ENCODE data around the gene C6orf132.

The C6orf132 gene

DNA sequence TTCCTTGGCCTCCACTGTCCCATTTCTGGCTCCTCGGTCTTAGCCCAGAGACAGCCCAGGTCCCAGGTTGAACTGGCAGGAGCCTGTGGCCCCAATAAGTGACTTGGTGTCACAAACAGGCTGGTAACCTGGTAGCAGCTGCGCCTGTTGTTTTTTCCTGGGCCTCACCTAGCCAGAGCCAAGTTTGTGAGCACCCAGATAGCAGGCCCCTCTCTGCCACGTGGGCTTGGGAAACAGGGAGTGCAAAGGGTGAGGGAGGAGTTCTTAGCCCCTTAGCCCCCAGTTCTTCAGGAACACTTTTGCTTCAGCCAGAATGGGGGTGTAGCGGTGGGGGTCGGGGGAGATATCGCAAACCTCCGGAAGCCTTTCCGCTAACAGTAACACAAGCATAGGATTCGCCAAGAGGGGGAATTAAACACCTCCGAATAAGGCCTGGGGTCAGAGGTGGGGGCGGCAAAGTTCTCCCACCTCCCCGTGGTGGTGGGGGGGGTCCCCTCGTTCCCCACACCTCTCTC is 760 bp downstream of the C6orf132 start:
- no CpG with 5 or more reads among the region's 13 CpGs for WGBS (ENCODE audit: extremely low coverage, insufficient coverage, low lambda C conversion rate)
- Histone ChIP-seq H3K4me1 (ENCODE audit: control insufficient read depth, low read depth, low read length) (peaks cover 25% of the 10 kb centered on the region), H2AK5ac (ENCODE audit: low read length) (peak overlapping the region; percentile 33), H3K4me3 (ENCODE audit: low read length) (peak overlapping the region; percentile 91), H3K56ac (ENCODE audit: low read length) (peak overlapping the region; percentile 89), H3K79me1 (ENCODE audit: low read length) (peaks cover 11% of the 10 kb centered on the region), H3K79me2 (ENCODE audit: control insufficient read depth, insufficient read depth, low read length) (peaks cover 33% of the 10 kb centered on the region), H3K4me2 (ENCODE audit: low read length) (peak overlapping the region; percentile 92), H3K27ac (ENCODE audit: low read depth, low read length) (peak overlapping the region; percentile 64), H2BK5ac (ENCODE audit: low read length) (peak overlapping the region; percentile 50), H3K27me3 (ENCODE audit: insufficient read depth, low read length, poor library complexity) (no peaks in the 10 kb centered on the region), H3K9ac (ENCODE audit: low read length) (peak overlapping the region; percentile 92), H3K4ac (ENCODE audit: low read depth, low read length) (peak overlapping the region; percentile 66), H3K36me3 (ENCODE audit: control insufficient read depth, insufficient read depth, low read length) (no peaks in the 10 kb centered on the region), H2BK15ac (replicated peaks; ENCODE audit: low read depth) (no peak overlapping the region), H2BK120ac (ENCODE audit: low read depth, low read length) (no peak overlapping the region), H4K8ac (ENCODE audit: low read depth, low read length) (no peak overlapping the region), H3K18ac (ENCODE audit: low read length) (peak overlapping the region; percentile 81), H3K23ac (ENCODE audit: low read length) (peak overlapping the region; percentile 97), H4K5ac (ENCODE audit: low read length) (peak overlapping the region; percentile 40)
- peak; percentile 49 for DNase-seq

DNA sequence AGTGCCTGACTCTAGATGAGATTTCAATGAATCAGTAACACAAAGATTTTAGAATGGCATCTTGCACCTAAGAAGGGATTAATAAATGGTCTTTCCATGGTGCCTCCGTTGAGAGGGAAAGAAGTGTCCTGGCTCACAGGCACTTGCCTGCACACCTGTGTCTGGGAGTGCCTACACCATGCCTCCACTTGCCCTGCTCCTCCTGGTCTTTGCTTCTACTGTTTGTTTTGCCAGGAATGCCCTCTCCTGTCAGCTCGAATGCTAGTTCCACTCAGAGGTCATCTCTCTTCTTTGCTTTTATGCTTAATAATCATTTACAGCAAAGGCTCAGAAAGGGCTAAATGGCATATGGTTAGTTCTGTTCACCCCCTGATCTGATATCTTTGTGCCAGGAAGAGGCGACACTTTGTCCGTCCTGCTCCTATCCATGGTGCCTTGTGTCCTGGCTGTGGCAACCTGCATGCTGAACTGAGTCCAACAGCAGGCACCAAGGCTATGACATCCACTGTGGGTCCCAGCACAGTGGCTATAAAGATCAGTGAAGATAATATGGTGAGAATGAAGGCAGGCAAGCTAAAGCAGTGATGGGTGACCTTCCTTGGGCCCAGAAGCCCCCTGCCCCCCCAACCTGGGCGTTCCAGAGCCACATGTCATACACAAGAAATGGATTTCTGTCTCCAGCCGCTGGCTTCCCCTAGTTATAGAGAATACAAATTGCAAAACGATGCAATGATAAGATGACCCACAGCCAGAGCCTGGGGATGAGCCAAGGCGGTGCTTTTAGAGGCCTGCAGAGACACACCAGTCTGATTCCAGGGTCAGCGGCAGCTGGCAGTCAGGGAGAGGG is 1.4 kb downstream of the C6orf132 start:
- peaks cover 35% of the 10 kb centered on the region for H3K79me2 ChIP-seq (ENCODE audit: control insufficient read depth, insufficient read depth, low read length)
- H3K4me3 ChIP-seq (ENCODE audit: low read length) = peak overlapping the region; percentile 91
- peaks cover 11% of the 10 kb centered on the region for H3K79me1 ChIP-seq (ENCODE audit: low read length)
- H3K56ac ChIP-seq (ENCODE audit: low read length) = peak overlapping the region; percentile 89
- H3K9ac ChIP-seq (ENCODE audit: low read length) = peak overlapping the region; percentile 92
- H2BK120ac ChIP-seq (ENCODE audit: low read depth, low read length) = no peak overlapping the region
- H4K5ac ChIP-seq (ENCODE audit: low read length) = no peak overlapping the region
- H2BK15ac ChIP-seq (replicated peaks; ENCODE audit: low read depth) = no peak overlapping the region
- peak overlapping the region; percentile 46 for H2BK5ac ChIP-seq (ENCODE audit: low read length)
- H3K36me3 ChIP-seq (ENCODE audit: control insufficient read depth, insufficient read depth, low read length) = no peaks in the 10 kb centered on the region
- no CpG with 5 or more reads among the region's 9 CpGs for WGBS (ENCODE audit: extremely low coverage, insufficient coverage, low lambda C conversion rate)
- H2AK5ac ChIP-seq (ENCODE audit: low read length) = peak overlapping the region; percentile 33
- peak overlapping the region; percentile 64 for H3K27ac ChIP-seq (ENCODE audit: low read depth, low read length)
- peak overlapping the region; percentile 81 for H3K18ac ChIP-seq (ENCODE audit: low read length)
- H3K4me1 ChIP-seq (ENCODE audit: control insufficient read depth, low read depth, low read length) = peaks cover 28% of the 10 kb centered on the region
- H3K4me2 ChIP-seq (ENCODE audit: low read length) = peak overlapping the region; percentile 92
- H4K8ac ChIP-seq (ENCODE audit: low read depth, low read length) = no peak overlapping the region
- no peaks in the 10 kb centered on the region for H3K27me3 ChIP-seq (ENCODE audit: insufficient read depth, low read length, poor library complexity)
- no peak for DNase-seq
- H3K4ac ChIP-seq (ENCODE audit: low read depth, low read length) = no peak overlapping the region
- H3K23ac ChIP-seq (ENCODE audit: low read length) = no peak overlapping the region

DNA sequence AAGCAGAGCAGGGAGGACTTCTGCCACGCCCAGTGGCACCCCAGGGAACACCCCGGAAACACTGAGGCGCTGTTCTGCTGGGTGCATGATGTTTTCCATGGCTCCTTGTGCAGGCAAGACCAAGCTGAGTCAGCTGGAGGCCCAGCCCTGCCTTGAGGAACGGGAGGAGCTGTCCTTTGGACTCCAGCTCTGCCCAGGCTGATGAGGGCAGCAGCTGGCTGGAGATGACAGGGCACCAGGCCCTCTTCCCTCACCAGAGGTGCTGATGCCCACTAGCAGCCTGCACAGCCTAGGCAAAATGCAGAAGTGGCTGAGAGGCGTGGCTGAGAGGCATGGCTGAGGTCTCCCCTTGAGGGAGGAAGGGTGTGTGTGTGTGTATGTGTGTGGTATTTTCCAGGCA is 2.4 kb downstream of the C6orf132 start:
- H4K8ac ChIP-seq (ENCODE audit: low read depth, low read length) = no peak overlapping the region
- H2BK5ac ChIP-seq (ENCODE audit: low read length) = no peak overlapping the region
- no peak overlapping the region for H3K4me3 ChIP-seq (ENCODE audit: low read length)
- H3K79me1 ChIP-seq (ENCODE audit: low read length) = peaks cover 13% of the 10 kb centered on the region
- H2BK15ac ChIP-seq (replicated peaks; ENCODE audit: low read depth) = no peak overlapping the region
- no peaks in the 10 kb centered on the region for H3K27me3 ChIP-seq (ENCODE audit: insufficient read depth, low read length, poor library complexity)
- no peak overlapping the region for H2BK120ac ChIP-seq (ENCODE audit: low read depth, low read length)
- H3K9ac ChIP-seq (ENCODE audit: low read length) = peak overlapping the region; percentile 26
- H3K56ac ChIP-seq (ENCODE audit: low read length) = peak overlapping the region; percentile 74
- no peak overlapping the region for H3K27ac ChIP-seq (ENCODE audit: low read depth, low read length)
- H3K79me2 ChIP-seq (ENCODE audit: control insufficient read depth, insufficient read depth, low read length) = peaks cover 37% of the 10 kb centered on the region
- no peak overlapping the region for H3K4ac ChIP-seq (ENCODE audit: low read depth, low read length)
- no peak for DNase-seq
- H3K4me1 ChIP-seq (ENCODE audit: control insufficient read depth, low read depth, low read length) = peaks cover 28% of the 10 kb centered on the region
- no peak overlapping the region for H3K23ac ChIP-seq (ENCODE audit: low read length)
- H2AK5ac ChIP-seq (ENCODE audit: low read length) = no peak overlapping the region
- WGBS (ENCODE audit: extremely low coverage, insufficient coverage, low lambda C conversion rate) = no CpG with 5 or more reads among the region's 5 CpGs
- H3K4me2 ChIP-seq (ENCODE audit: low read length) = no peak overlapping the region
- H4K5ac ChIP-seq (ENCODE audit: low read length) = no peak overlapping the region
- H3K36me3 ChIP-seq (ENCODE audit: control insufficient read depth, insufficient read depth, low read length) = no peaks in the 10 kb centered on the region
- H3K18ac ChIP-seq (ENCODE audit: low read length) = no peak overlapping the region

DNA sequence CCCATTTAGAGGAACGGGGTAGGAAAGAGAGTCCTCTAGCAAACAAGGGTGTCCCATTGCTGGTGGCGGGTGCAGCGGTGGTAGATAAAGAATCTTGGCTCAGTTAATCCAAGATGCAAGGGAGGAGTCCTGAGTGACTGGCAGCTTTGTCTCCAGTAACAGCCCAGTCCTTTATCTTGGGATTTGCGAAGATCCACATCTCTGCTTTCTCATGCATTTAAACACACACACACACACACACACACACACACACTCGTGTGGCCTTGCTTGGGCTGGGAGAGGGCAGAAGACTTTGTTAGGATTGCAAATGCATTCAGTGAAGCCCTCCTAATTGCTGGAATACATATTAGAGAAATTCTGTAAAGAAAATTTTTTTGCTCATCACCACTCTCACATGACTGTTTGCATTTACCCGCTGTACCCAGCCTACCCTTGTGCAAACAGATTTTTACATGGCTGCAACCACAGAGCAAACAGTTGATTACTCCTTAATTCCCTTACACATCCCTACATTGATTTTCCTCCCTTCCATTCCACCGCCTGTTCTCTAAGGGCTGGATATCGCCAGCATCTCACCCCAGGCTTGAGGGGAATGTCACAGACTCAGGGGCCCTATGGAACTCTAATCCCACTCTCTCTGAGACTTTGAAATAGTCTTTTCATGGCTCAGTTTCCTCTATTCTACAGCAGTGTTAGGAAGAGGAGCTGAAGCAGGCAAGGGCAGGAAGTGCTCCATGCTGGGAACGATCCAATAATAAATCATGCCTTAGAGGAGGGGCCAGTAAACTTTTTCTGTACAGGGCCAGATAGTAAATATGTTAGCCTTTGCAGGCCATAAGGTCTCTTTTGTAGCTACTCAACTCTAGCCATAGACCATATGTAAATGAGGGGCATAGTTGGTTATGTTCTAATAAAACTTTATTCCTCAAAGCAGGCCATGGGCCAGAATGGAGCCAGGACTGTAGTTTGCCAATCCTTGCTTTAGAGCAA is 3.5 kb downstream of the C6orf132 start:
- peak; percentile 85 for DNase-seq
- Histone ChIP-seq H2BK15ac (replicated peaks; ENCODE audit: low read depth) (no peak overlapping the region), H2AK5ac (ENCODE audit: low read length) (peak overlapping the region; percentile 85), H3K56ac (ENCODE audit: low read length) (peak overlapping the region; percentile 67), H3K79me1 (ENCODE audit: low read length) (peaks cover 16% of the 10 kb centered on the region), H3K23ac (ENCODE audit: low read length) (peak overlapping the region; percentile 7), H3K27ac (ENCODE audit: low read depth, low read length) (peak overlapping the region; percentile 75), H4K8ac (ENCODE audit: low read depth, low read length) (no peak overlapping the region), H3K4ac (ENCODE audit: low read depth, low read length) (no peak overlapping the region), H3K4me1 (ENCODE audit: control insufficient read depth, low read depth, low read length) (peaks cover 28% of the 10 kb centered on the region), H3K9ac (ENCODE audit: low read length) (peak overlapping the region; percentile 64), H3K18ac (ENCODE audit: low read length) (peak overlapping the region; percentile 65), H3K4me3 (ENCODE audit: low read length) (no peak overlapping the region), H3K27me3 (ENCODE audit: insufficient read depth, low read length, poor library complexity) (no peaks in the 10 kb centered on the region), H2BK120ac (ENCODE audit: low read depth, low read length) (no peak overlapping the region), H3K36me3 (ENCODE audit: control insufficient read depth, insufficient read depth, low read length) (no peaks in the 10 kb centered on the region), H4K5ac (ENCODE audit: low read length) (no peak overlapping the region), H2BK5ac (ENCODE audit: low read length) (peak overlapping the region; percentile 49), H3K79me2 (ENCODE audit: control insufficient read depth, insufficient read depth, low read length) (peaks cover 37% of the 10 kb centered on the region), H3K4me2 (ENCODE audit: low read length) (peak overlapping the region; percentile 3)
- WGBS (ENCODE audit: extremely low coverage, insufficient coverage, low lambda C conversion rate) = no CpG with 5 or more reads among the region's 9 CpGs

DNA sequence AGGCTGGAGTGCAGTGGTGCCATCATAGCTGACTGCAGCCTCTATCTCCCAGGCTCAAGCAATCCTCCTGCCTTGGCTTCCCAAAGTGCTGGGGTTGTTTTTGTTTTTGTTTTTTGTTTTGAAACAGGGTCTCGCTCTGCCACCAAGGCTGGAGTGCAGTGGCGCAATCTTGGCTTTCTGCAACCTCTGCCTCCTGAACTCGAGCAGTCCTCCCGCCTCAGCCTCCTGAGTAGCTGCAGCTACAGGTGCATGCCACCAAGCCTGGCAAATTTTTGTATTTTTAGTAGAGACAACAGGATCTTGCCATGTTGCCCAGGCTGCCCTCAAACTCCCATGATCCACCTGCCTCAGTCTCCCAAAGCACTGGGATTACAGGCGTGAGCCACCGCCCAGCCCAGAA is 4.2 kb downstream of the C6orf132 start:
- Histone ChIP-seq H2AK5ac (ENCODE audit: low read length) (no peak overlapping the region), H4K8ac (ENCODE audit: low read depth, low read length) (no peak overlapping the region), H3K36me3 (ENCODE audit: control insufficient read depth, insufficient read depth, low read length) (no peaks in the 10 kb centered on the region), H3K79me2 (ENCODE audit: control insufficient read depth, insufficient read depth, low read length) (peaks cover 39% of the 10 kb centered on the region), H3K23ac (ENCODE audit: low read length) (no peak overlapping the region), H3K9ac (ENCODE audit: low read length) (no peak overlapping the region), H3K56ac (ENCODE audit: low read length) (peak overlapping the region; percentile 67), H2BK120ac (ENCODE audit: low read depth, low read length) (no peak overlapping the region), H3K27me3 (ENCODE audit: insufficient read depth, low read length, poor library complexity) (no peaks in the 10 kb centered on the region), H3K4ac (ENCODE audit: low read depth, low read length) (peak overlapping the region; percentile 10), H3K79me1 (ENCODE audit: low read length) (peaks cover 19% of the 10 kb centered on the region), H2BK15ac (replicated peaks; ENCODE audit: low read depth) (no peak overlapping the region), H3K4me1 (ENCODE audit: control insufficient read depth, low read depth, low read length) (peaks cover 28% of the 10 kb centered on the region), H3K27ac (ENCODE audit: low read depth, low read length) (peak overlapping the region; percentile 75), H4K5ac (ENCODE audit: low read length) (no peak overlapping the region), H3K4me3 (ENCODE audit: low read length) (no peak overlapping the region), H3K4me2 (ENCODE audit: low read length) (no peak overlapping the region), H2BK5ac (ENCODE audit: low read length) (no peak overlapping the region), H3K18ac (ENCODE audit: low read length) (peak overlapping the region; percentile 65)
- no peak for DNase-seq
- no CpG with 5 or more reads among the region's 6 CpGs for WGBS (ENCODE audit: extremely low coverage, insufficient coverage, low lambda C conversion rate)
